ENCODE results near the gene CARD8. TPM values are rescaled to one million over a fixed set of nuclear protein-coding genes. Genes with fewer than 3 reads are reported as not detected.

CARD8 gene
- total and polyA plus RNA-seq, 2 experiments from 2014 or later: 16.6 to 17.1 TPM

- H3K27ac Mint-ChIP-seq: 0 out of 2 replicates have a peak overlapping the region, but pooled peaks have one; percentile 39
- peaks cover 43% of the 10 kb centered on the region for H3K36me3 ChIP-seq (ENCODE audit: insufficient read depth)
- TF ChIP-seq EZH2phosphoT487 (IDR thresholded peaks at IDR 0.05; ENCODE audit: unreplicated experiment): no peak
- TF ChIP-seq, protein P1, sequence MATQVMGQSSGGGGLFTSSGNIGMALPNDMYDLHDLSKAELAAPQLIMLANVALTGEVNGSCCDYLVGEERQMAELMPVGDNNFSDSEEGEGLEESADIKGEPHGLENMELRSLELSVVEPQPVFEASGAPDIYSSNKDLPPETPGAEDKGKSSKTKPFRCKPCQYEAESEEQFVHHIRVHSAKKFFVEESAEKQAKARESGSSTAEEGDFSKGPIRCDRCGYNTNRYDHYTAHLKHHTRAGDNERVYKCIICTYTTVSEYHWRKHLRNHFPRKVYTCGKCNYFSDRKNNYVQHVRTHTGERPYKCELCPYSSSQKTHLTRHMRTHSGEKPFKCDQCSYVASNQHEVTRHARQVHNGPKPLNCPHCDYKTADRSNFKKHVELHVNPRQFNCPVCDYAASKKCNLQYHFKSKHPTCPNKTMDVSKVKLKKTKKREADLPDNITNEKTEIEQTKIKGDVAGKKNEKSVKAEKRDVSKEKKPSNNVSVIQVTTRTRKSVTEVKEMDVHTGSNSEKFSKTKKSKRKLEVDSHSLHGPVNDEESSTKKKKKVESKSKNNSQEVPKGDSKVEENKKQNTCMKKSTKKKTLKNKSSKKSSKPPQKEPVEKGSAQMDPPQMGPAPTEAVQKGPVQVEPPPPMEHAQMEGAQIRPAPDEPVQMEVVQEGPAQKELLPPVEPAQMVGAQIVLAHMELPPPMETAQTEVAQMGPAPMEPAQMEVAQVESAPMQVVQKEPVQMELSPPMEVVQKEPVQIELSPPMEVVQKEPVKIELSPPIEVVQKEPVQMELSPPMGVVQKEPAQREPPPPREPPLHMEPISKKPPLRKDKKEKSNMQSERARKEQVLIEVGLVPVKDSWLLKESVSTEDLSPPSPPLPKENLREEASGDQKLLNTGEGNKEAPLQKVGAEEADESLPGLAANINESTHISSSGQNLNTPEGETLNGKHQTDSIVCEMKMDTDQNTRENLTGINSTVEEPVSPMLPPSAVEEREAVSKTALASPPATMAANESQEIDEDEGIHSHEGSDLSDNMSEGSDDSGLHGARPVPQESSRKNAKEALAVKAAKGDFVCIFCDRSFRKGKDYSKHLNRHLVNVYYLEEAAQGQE (IDR thresholded peaks at IDR 0.05; ENCODE audit: unreplicated experiment): no peak
- TF ChIP-seq NANOG (IDR thresholded peaks at IDR 0.05; ENCODE audit: borderline replicate concordance): no peak
- TF ChIP-seq EZH2 (IDR thresholded peaks at IDR 0.05; ENCODE audit: low read depth, unreplicated experiment): no peak
- TF ChIP-seq POLR2AphosphoS5 (IDR thresholded peaks at IDR 0.05; ENCODE audit: low read depth): no peak
- no peak for TF ChIP-seq ZNF114 (CRISPR knock-in tag; IDR thresholded peaks at IDR 0.05)
- TF ChIP-seq, protein P2, sequence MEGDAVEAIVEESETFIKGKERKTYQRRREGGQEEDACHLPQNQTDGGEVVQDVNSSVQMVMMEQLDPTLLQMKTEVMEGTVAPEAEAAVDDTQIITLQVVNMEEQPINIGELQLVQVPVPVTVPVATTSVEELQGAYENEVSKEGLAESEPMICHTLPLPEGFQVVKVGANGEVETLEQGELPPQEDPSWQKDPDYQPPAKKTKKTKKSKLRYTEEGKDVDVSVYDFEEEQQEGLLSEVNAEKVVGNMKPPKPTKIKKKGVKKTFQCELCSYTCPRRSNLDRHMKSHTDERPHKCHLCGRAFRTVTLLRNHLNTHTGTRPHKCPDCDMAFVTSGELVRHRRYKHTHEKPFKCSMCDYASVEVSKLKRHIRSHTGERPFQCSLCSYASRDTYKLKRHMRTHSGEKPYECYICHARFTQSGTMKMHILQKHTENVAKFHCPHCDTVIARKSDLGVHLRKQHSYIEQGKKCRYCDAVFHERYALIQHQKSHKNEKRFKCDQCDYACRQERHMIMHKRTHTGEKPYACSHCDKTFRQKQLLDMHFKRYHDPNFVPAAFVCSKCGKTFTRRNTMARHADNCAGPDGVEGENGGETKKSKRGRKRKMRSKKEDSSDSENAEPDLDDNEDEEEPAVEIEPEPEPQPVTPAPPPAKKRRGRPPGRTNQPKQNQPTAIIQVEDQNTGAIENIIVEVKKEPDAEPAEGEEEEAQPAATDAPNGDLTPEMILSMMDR (conservative IDR thresholded peaks at IDR 0.05; ENCODE audit: low read depth in 2 of 2): no peak
- no peak for TF ChIP-seq CREB1 (CRISPR knock-in tag; IDR thresholded peaks at IDR 0.05; ENCODE audit: low read depth)
- TF ChIP-seq JUNB (IDR thresholded peaks at IDR 0.05; ENCODE audit: unreplicated experiment): no peak
- TF ChIP-seq, protein P3, sequence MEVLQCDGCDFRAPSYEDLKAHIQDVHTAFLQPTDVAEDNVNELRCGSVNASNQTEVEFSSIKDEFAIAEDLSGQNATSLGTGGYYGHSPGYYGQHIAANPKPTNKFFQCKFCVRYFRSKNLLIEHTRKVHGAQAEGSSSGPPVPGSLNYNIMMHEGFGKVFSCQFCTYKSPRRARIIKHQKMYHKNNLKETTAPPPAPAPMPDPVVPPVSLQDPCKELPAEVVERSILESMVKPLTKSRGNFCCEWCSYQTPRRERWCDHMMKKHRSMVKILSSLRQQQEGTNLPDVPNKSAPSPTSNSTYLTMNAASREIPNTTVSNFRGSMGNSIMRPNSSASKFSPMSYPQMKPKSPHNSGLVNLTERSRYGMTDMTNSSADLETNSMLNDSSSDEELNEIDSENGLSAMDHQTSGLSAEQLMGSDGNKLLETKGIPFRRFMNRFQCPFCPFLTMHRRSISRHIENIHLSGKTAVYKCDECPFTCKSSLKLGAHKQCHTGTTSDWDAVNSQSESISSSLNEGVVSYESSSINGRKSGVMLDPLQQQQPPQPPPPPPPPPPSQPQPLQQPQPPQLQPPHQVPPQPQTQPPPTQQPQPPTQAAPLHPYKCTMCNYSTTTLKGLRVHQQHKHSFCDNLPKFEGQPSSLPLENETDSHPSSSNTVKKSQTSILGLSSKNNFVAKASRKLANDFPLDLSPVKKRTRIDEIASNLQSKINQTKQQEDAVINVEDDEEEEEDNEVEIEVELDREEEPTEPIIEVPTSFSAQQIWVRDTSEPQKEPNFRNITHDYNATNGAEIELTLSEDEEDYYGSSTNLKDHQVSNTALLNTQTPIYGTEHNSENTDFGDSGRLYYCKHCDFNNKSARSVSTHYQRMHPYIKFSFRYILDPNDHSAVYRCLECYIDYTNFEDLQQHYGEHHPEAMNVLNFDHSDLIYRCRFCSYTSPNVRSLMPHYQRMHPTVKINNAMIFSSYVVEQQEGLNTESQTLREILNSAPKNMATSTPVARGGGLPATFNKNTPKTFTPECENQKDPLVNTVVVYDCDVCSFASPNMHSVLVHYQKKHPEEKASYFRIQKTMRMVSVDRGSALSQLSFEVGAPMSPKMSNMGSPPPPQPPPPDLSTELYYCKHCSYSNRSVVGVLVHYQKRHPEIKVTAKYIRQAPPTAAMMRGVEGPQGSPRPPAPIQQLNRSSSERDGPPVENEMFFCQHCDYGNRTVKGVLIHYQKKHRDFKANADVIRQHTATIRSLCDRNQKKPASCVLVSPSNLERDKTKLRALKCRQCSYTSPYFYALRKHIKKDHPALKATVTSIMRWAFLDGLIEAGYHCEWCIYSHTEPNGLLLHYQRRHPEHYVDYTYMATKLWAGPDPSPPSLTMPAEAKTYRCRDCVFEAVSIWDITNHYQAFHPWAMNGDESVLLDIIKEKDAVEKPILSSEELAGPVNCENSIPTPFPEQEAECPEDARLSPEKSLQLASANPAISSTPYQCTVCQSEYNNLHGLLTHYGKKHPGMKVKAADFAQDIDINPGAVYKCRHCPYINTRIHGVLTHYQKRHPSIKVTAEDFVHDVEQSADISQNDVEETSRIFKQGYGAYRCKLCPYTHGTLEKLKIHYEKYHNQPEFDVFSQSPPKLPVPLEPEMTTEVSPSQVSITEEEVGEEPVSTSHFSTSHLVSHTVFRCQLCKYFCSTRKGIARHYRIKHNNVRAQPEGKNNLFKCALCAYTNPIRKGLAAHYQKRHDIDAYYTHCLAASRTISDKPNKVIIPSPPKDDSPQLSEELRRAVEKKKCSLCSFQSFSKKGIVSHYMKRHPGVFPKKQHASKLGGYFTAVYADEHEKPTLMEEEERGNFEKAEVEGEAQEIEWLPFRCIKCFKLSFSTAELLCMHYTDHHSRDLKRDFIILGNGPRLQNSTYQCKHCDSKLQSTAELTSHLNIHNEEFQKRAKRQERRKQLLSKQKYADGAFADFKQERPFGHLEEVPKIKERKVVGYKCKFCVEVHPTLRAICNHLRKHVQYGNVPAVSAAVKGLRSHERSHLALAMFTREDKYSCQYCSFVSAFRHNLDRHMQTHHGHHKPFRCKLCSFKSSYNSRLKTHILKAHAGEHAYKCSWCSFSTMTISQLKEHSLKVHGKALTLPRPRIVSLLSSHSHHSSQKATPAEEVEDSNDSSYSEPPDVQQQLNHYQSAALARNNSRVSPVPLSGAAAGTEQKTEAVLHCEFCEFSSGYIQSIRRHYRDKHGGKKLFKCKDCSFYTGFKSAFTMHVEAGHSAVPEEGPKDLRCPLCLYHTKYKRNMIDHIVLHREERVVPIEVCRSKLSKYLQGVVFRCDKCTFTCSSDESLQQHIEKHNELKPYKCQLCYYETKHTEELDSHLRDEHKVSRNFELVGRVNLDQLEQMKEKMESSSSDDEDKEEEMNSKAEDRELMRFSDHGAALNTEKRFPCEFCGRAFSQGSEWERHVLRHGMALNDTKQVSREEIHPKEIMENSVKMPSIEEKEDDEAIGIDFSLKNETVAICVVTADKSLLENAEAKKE (CRISPR knock-in tag; IDR thresholded peaks at IDR 0.05): no peak
- TF ChIP-seq ZNF331 (CRISPR knock-in tag; IDR thresholded peaks at IDR 0.05; ENCODE audit: low read depth): no peak
- TF ChIP-seq STAT1 (IDR thresholded peaks at IDR 0.05; ENCODE audit: unreplicated experiment): no peak
- TF ChIP-seq, protein P4, sequence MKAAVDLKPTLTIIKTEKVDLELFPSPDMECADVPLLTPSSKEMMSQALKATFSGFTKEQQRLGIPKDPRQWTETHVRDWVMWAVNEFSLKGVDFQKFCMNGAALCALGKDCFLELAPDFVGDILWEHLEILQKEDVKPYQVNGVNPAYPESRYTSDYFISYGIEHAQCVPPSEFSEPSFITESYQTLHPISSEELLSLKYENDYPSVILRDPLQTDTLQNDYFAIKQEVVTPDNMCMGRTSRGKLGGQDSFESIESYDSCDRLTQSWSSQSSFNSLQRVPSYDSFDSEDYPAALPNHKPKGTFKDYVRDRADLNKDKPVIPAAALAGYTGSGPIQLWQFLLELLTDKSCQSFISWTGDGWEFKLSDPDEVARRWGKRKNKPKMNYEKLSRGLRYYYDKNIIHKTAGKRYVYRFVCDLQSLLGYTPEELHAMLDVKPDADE (IDR thresholded peaks at IDR 0.05): no peak
These were observed 28.2 kb upstream of the CARD8 start for GRCh38 chr19:48283908-48284307.

More at GRCh38 chr19:48283908-48284307, 28.2 kb upstream of the CARD8 start:
- Mint-ChIP-seq H3K9me3 (peaks cover 7% of the 10 kb centered on the region), H3K4me3 (no peak overlapping the region), H3K4me1 (peaks cover 3% of the 10 kb centered on the region; the same call in 2 of the 3 replicates), H3K36me3 (ENCODE audit: low read depth) (peaks cover 84% of the 10 kb centered on the region), H3K27me3 (ENCODE audit: insufficient read depth, low read depth, poor library complexity) (peaks cover 4% of the 10 kb centered on the region)
- Histone ChIP-seq H3K4me3 (no peak overlapping the region), H2AFZ (no peak overlapping the region), H3K4me2 (no peak overlapping the region), H3K27ac (ENCODE audit: low read depth) (no peak overlapping the region), H3K79me2 (replicated peaks; ENCODE audit: insufficient read depth) (peaks cover 7% of the 10 kb centered on the region), H3K27me3 (ENCODE audit: insufficient read depth) (no peaks in the 10 kb centered on the region), H3F3A (replicated peaks; ENCODE audit: low read depth) (peaks cover 7% of the 10 kb centered on the region; the same call in 1 of the 2 replicates), H3K9me2 (ENCODE audit: insufficient read depth) (no peaks in the 10 kb centered on the region), H4K20me1 (replicated peaks; ENCODE audit: insufficient read depth) (peaks cover 10% of the 10 kb centered on the region; the same call in 1 of the 2 replicates), H3K4me1 (ENCODE audit: insufficient read depth) (no peaks in the 10 kb centered on the region; the same call in 1 of the 2 replicates)
- ATAC-seq: no peak
- DNase-seq (ENCODE audit: low spot score): no peak

All from GM23338 (cell line).